Uterus (tissue), 4 donors: ENCODE measurements around the gene CNR2. TPM values are rescaled to one million over a fixed set of nuclear protein-coding genes. Genes with fewer than 3 reads are reported as not detected.

Experiments used
- DNase-seq, 2 donors: peaks; one replicate each; pipeline ENCODE4 v3.0.0-alpha.2; 2019 to 2020
- H3K27ac ChIP-seq, 2 donors: fragments of 200-600 bp; sonication (generic); 1 replicate in 1 of 2; 2 replicates in 1 of 2; pipeline ENCODE4 v1.5.1; 2016 to 2018
- H3K27me3 ChIP-seq, 2 donors: fragments of 200-600 bp; sonication (generic); one replicate each; pipeline ENCODE4 v1.5.1; 2018 to 2019; ENCODE audit warnings: control low read depth in 1 of 2
- H3K36me3 ChIP-seq, 2 donors: fragments of 200-600 bp; sonication (generic); one replicate each; pipeline ENCODE4 v1.5.1; 2019; ENCODE audit warnings: control low read depth in 1 of 2
- H3K4me1 ChIP-seq, 2 donors: fragments of 200-600 bp; sonication (generic); one replicate each; pipeline ENCODE4 v1.5.1; 2018 to 2019; ENCODE audit warnings: control low read depth in 1 of 2
- H3K4me3 ChIP-seq, 2 donors: fragments of 200-600 bp; sonication (generic); 1 replicate in 1 of 2; 2 replicates in 1 of 2; pipeline ENCODE4 v1.5.1; 2018 to 2019; ENCODE audit warnings: mild to moderate bottlenecking in 1 of 2
- H3K9me3 ChIP-seq, 2 donors: fragments of 200-600 bp; sonication (generic); one replicate each; pipeline ENCODE4 v1.5.1; 2019; ENCODE audit warnings: control low read depth in 1 of 2
- CTCF ChIP-seq, 4 experiments: fragments of 200-600 bp in 2 of 4; fragments of 450-650 bp in 2 of 4; sonication (generic) in 2 of 4; IDR thresholded peaks; one replicate each; pipeline ENCODE4 v1.5.1; 2016 to 2019; ENCODE audit warnings: antibody characterized with exemption in 4 of 4, mild to moderate bottlenecking in 2 of 4, moderate library complexity in 1 of 4
- POLR2A ChIP-seq, 2 donors: fragments of 450-650 bp; IDR thresholded peaks; one replicate each; pipeline ENCODE4 v1.6.1; 2016; ENCODE audit warnings: antibody characterized with exemption in 2 of 2, mild to moderate bottlenecking in 1 of 2, moderate library complexity in 1 of 2
- intact Hi-C: fragments of 100-400 bp; cut with DNase I; formaldehyde crosslinking; loops from one replicate; pipeline ENCODE4 v1.15.1; 2023; ENCODE audit warnings: low total_unique reads
- total RNA-seq, 4 donors: library from RNA; depleted of rRNA in 3 of 4; stranded (reverse); fragments of >200 nt in 3 of 4; gene quantifications; one replicate each; pipeline versions ENCODE4 v1.1.0 to v1.2.4, GENCODE V29; 2014 to 2023
- donor health status: DM: yes; HTN: yes; CAD: no.

Gene CNR2
- total RNA-seq, 4 donors from 2014 or later = 0.14 TPM; not detected in 3

GRCh38 chr1:23868557-23869016 lies 44.6 kb downstream of the CNR2 start:
- no peaks in the 10 kb centered on the region for H3K36me3 ChIP-seq
- H3K4me3 ChIP-seq = peak overlapping the region; percentile 67 to 87
- peak overlapping the region; percentile 78 to 83 for H3K27ac ChIP-seq
- no peak for DNase-seq
- no peaks in the 10 kb centered on the region for H3K9me3 ChIP-seq
- H3K27me3 ChIP-seq = no peaks in the 10 kb centered on the region
- peaks cover 0 to 5% of the 10 kb centered on the region in 2 donors for H3K4me1 ChIP-seq
- TF ChIP-seq CTCF (IDR thresholded peaks at IDR 0.05) (peak in 1 of 4 experiments; percentile 24), POLR2A (IDR thresholded peaks at IDR 0.05) (no peak)
- intact Hi-C loops = no loop called here

GRCh38 chr1:23867895-23868556 lies 45.1 kb downstream of the CNR2 start, which contains the start of gene FUCA1:
FUCA1 (minus strand) TSS chr1:23868290; CDS start chr1:23868286, 4 bp downstream.
- Histone ChIP-seq H3K27me3 (no peaks in the 10 kb centered on the region), H3K27ac (peak within 1 kb of the TSS; percentile 78 to 83), H3K4me1 (peaks cover 0 to 5% of the 10 kb centered on the region in 2 donors), H3K36me3 (peaks cover 0 to 3% of the 10 kb centered on the region in 2 donors), H3K4me3 (peak within 1 kb of the TSS; percentile 67 to 87), H3K9me3 (no peaks in the 10 kb centered on the region)
- intact Hi-C loops = no loop called here
- peak; percentile 59 to 78 for TF ChIP-seq POLR2A (IDR thresholded peaks at IDR 0.05)
- peak; percentile 90 to 98 (median 96) for TF ChIP-seq CTCF (IDR thresholded peaks at IDR 0.05)
- peak; percentile 93 to 94 for DNase-seq

GRCh38 chr1:23867542-23867894 lies 45.6 kb downstream of the CNR2 start:
- TF ChIP-seq CTCF (IDR thresholded peaks at IDR 0.05) (no peak), POLR2A (IDR thresholded peaks at IDR 0.05) (no peak)
- no peaks in the 10 kb centered on the region for H3K27me3 ChIP-seq
- H3K36me3 ChIP-seq = peaks cover 0 to 3% of the 10 kb centered on the region in 2 donors
- DNase-seq = no peak
- intact Hi-C loops = no loop called here
- H3K4me1 ChIP-seq = peaks cover 0 to 5% of the 10 kb centered on the region in 2 donors
- H3K27ac ChIP-seq = peak overlapping the region; percentile 45 to 78
- no peaks in the 10 kb centered on the region for H3K9me3 ChIP-seq
- peak overlapping the region; percentile 67 to 87 for H3K4me3 ChIP-seq

GRCh38 chr1:23865543-23865930 lies 47.6 kb downstream of the CNR2 start:
- Histone ChIP-seq H3K4me3 (no peak overlapping the region), H3K27ac (no peak overlapping the region), H3K4me1 (peaks cover 0 to 5% of the 10 kb centered on the region in 2 donors), H3K36me3 (peaks cover 0 to 3% of the 10 kb centered on the region in 2 donors), H3K9me3 (no peaks in the 10 kb centered on the region), H3K27me3 (no peaks in the 10 kb centered on the region)
- intact Hi-C loops = no loop called here
- TF ChIP-seq CTCF (IDR thresholded peaks at IDR 0.05) (no peak), POLR2A (IDR thresholded peaks at IDR 0.05) (no peak)
- DNase-seq = no peak

- no peak for DNase-seq
- Histone ChIP-seq H3K4me1 (peaks cover 0 to 5% of the 10 kb centered on the region in 2 donors), H3K9me3 (no peaks in the 10 kb centered on the region), H3K27me3 (no peaks in the 10 kb centered on the region), H3K4me3 (no peak overlapping the region), H3K27ac (no peak overlapping the region), H3K36me3 (peaks cover 0 to 3% of the 10 kb centered on the region in 2 donors)
- no peak for TF ChIP-seq POLR2A (IDR thresholded peaks at IDR 0.05)
- no peak for TF ChIP-seq CTCF (IDR thresholded peaks at IDR 0.05)
- intact Hi-C loops = no loop called here
These were observed 48.2 kb downstream of the CNR2 start for GRCh38 chr1:23864801-23865542.
